SKM-1 (cell line): ENCODE data around the gene MDM2.
"Not testable (repeated sequence)": the region's sequence is repeated elsewhere in the genome, so short reads cannot be mapped to it uniquely, and the experiment has no call there.

Experiments used
- DNase-seq: peaks from one replicate; lab custom pipeline; 2025; ENCODE audit not compliant: unreplicated experiment; lab: John Stamatoyannopoulos, UW

The MDM2 gene

GRCh38 chr12:68785823-68786222, 22.2 kb upstream of the MDM2 start:
- DNase-seq, result no peak

GRCh38 chr12:68786929-68787328, 21.0 kb upstream of the MDM2 start:
- no peak for DNase-seq

- no peak for DNase-seq
These were observed 19.3 kb upstream of the MDM2 start for GRCh38 chr12:68788554-68789143.

- DNase-seq, result no peak
These were observed 18.7 kb upstream of the MDM2 start for GRCh38 chr12:68789144-68789878.

GRCh38 chr12:68790081-68790951, 17.7 kb upstream of the MDM2 start:
- no peak for DNase-seq

- no peak for DNase-seq
These were observed 17.1 kb upstream of the MDM2 start for GRCh38 chr12:68790952-68791234.

GRCh38 chr12:68791897-68792481, 16.0 kb upstream of the MDM2 start:
- DNase-seq, result no peak

GRCh38 chr12:68792952-68793351, 15.0 kb upstream of the MDM2 start:
- no peak for DNase-seq

- DNase-seq, result no peak
These were observed 14.5 kb upstream of the MDM2 start for GRCh38 chr12:68793436-68793835.

GRCh38 chr12:68793975-68794652, 13.9 kb upstream of the MDM2 start:
- no peak for DNase-seq

- DNase-seq, result no peak
These were observed 13.2 kb upstream of the MDM2 start for GRCh38 chr12:68794653-68795251.

GRCh38 chr12:68796399-68796798, 11.6 kb upstream of the MDM2 start:
- DNase-seq, result no peak

- DNase-seq, result no peak
These were observed 9.1 kb upstream of the MDM2 start for GRCh38 chr12:68798882-68799234.

GRCh38 chr12:68800294-68800693, 7.7 kb upstream of the MDM2 start:
- no peak for DNase-seq

GRCh38 chr12:68801124-68801523, 6.9 kb upstream of the MDM2 start:
- DNase-seq, result not testable (repeated sequence)

- not testable (repeated sequence) for DNase-seq
These were observed 5.6 kb upstream of the MDM2 start for GRCh38 chr12:68802372-68802745.

GRCh38 chr12:68802911-68803651, 4.9 kb upstream of the MDM2 start:
- DNase-seq, result not testable (repeated sequence)

- DNase-seq, result no peak
These were observed 3.9 kb upstream of the MDM2 start for GRCh38 chr12:68803948-68804656.
